Neuronal stem cell (in vitro differentiated cells): ENCODE data around the gene MTHFSD.

ENCODE experiments used
- DNase-seq: peaks from one replicate; pipeline ENCODE4 v3.0.0-alpha.2; 2013; ENCODE audit warnings: low spot score
- H2AFZ ChIP-seq: one replicate; pipeline ENCODE4 v1.6.1; 2013; ENCODE audit warnings: mild to moderate bottlenecking, low read length, inconsistent platforms
- H2AK5ac ChIP-seq: 2 replicates; pipeline ENCODE4 v1.6.1; 2013; ENCODE audit warnings: low read depth, mild to moderate bottlenecking, inconsistent platforms, low read length, moderate library complexity, mixed read lengths
- H2BK120ac ChIP-seq: 2 replicates; pipeline ENCODE4 v1.6.1; 2013; ENCODE audit warnings: low read depth, mild to moderate bottlenecking, inconsistent platforms, low read length, moderate library complexity, mixed read lengths
- H2BK12ac ChIP-seq: one replicate; pipeline ENCODE4 v1.6.1; 2013; ENCODE audit warnings: low read length, inconsistent platforms
- H2BK15ac ChIP-seq: 2 replicates; pipeline ENCODE4 v1.6.1; 2013; ENCODE audit warnings: mild to moderate bottlenecking, low read length, inconsistent platforms, mixed read lengths
- H2BK5ac ChIP-seq: one replicate; pipeline ENCODE4 v1.6.1; 2013; ENCODE audit warnings: inconsistent platforms, mild to moderate bottlenecking, low read length, moderate library complexity
- H3K14ac ChIP-seq: one replicate; pipeline ENCODE4 v1.6.1; 2013; ENCODE audit warnings: low read length, inconsistent platforms
- H3K18ac ChIP-seq: 2 replicates; pipeline ENCODE4 v1.6.1; 2013; ENCODE audit warnings: low read length, inconsistent platforms
- H3K23ac ChIP-seq: 2 replicates; pipeline ENCODE4 v1.6.1; 2013; ENCODE audit warnings: low read depth, mild to moderate bottlenecking, mixed read lengths, low read length, inconsistent platforms; ENCODE audit not compliant: poor library complexity
- H3K27ac ChIP-seq: replicated peaks from 3 replicates; pipeline ENCODE4 v1.5.1; 2013; ENCODE audit warnings: low read length, inconsistent platforms
- H3K27me3 ChIP-seq, 3 experiments: 2 replicates each; pipeline ENCODE4 v1.6.1; 2013; ENCODE audit warnings: low read length in 3 of 3, mild to moderate bottlenecking in 2 of 3, inconsistent platforms in 1 of 3, low read depth in 1 of 3, mixed read lengths in 1 of 3, moderate library complexity in 1 of 3; ENCODE audit not compliant: control insufficient read depth in 3 of 3, insufficient read depth in 3 of 3
- H3K36me3 ChIP-seq, 2 donors: replicated peaks in 1 of 2; 2 replicates each; pipeline ENCODE4 v1.6.1; 2013; ENCODE audit warnings: low read length in 2 of 2; ENCODE audit not compliant: control insufficient read depth in 2 of 2, insufficient read depth in 2 of 2
- H3K4ac ChIP-seq: 2 replicates; pipeline ENCODE4 v1.6.1; 2013; ENCODE audit warnings: inconsistent platforms, mild to moderate bottlenecking, low read length, moderate library complexity
- H3K4me1 ChIP-seq, 2 donors: 1 replicate in 1 of 2; 2 replicates in 1 of 2; pipeline ENCODE4 v1.6.1; 2013; ENCODE audit warnings: low read length in 2 of 2, low read depth in 1 of 2; ENCODE audit not compliant: control insufficient read depth in 2 of 2, insufficient read depth in 1 of 2
- H3K4me2 ChIP-seq: one replicate; pipeline ENCODE4 v1.6.1; 2013; ENCODE audit warnings: mild to moderate bottlenecking, low read length, inconsistent platforms; ENCODE audit not compliant: insufficient read depth, poor library complexity, severe bottlenecking
- H3K4me3 ChIP-seq, 2 donors: 2 replicates each; pipeline ENCODE4 v1.5.1; 2013; ENCODE audit warnings: low read length in 2 of 2, mild to moderate bottlenecking in 2 of 2, inconsistent platforms in 1 of 2, moderate library complexity in 1 of 2
- H3K79me1 ChIP-seq: one replicate; pipeline ENCODE4 v1.6.1; 2013; ENCODE audit warnings: low read depth, mild to moderate bottlenecking, inconsistent platforms, low read length, moderate library complexity
- H3K9ac ChIP-seq: one replicate; pipeline ENCODE4 v1.6.1; 2013; ENCODE audit warnings: mild to moderate bottlenecking, low read depth, low read length, inconsistent platforms; ENCODE audit not compliant: poor library complexity
- H3K9me3 ChIP-seq, 2 donors: replicated peaks in 1 of 2; 2 replicates each; pipeline versions ENCODE3 to v1.6.1; 2013; ENCODE audit warnings: low read length in 2 of 2, mild to moderate bottlenecking in 2 of 2, inconsistent platforms in 1 of 2, low read depth in 1 of 2, mixed read lengths in 1 of 2, moderate library complexity in 1 of 2; ENCODE audit not compliant: control insufficient read depth in 2 of 2, insufficient read depth in 1 of 2
- H4K8ac ChIP-seq: one replicate; pipeline ENCODE4 v1.6.1; 2013; ENCODE audit warnings: low read depth, mild to moderate bottlenecking, inconsistent platforms, low read length, moderate library complexity
- H4K91ac ChIP-seq: one replicate; pipeline ENCODE4 v1.6.1; 2013; ENCODE audit warnings: low read length, low read depth, mild to moderate bottlenecking, inconsistent platforms; ENCODE audit not compliant: poor library complexity
- WGBS, 2 donors: extraction: QIAGEN DNeasy Blood & Tissue Kit; methylation state at CpG; one replicate each; pipeline ENCODE4 v1.1.7; 2013; ENCODE audit warnings: missing lambda C conversion rate in 2 of 2, mixed read lengths in 1 of 2; ENCODE audit not compliant: insufficient read length in 2 of 2, insufficient replicate concordance in 1 of 2; ENCODE audit errors: extremely low coverage in 2 of 2; 5-methylcytosine and 5-hydroxymethylcytosine counted together

The MTHFSD gene

GRCh38 chr16:86531191-86531545, 23.9 kb downstream of the MTHFSD start:
- H2BK120ac ChIP-seq, result no peak overlapping the region
- H3K14ac ChIP-seq, result no peak overlapping the region

DNA sequence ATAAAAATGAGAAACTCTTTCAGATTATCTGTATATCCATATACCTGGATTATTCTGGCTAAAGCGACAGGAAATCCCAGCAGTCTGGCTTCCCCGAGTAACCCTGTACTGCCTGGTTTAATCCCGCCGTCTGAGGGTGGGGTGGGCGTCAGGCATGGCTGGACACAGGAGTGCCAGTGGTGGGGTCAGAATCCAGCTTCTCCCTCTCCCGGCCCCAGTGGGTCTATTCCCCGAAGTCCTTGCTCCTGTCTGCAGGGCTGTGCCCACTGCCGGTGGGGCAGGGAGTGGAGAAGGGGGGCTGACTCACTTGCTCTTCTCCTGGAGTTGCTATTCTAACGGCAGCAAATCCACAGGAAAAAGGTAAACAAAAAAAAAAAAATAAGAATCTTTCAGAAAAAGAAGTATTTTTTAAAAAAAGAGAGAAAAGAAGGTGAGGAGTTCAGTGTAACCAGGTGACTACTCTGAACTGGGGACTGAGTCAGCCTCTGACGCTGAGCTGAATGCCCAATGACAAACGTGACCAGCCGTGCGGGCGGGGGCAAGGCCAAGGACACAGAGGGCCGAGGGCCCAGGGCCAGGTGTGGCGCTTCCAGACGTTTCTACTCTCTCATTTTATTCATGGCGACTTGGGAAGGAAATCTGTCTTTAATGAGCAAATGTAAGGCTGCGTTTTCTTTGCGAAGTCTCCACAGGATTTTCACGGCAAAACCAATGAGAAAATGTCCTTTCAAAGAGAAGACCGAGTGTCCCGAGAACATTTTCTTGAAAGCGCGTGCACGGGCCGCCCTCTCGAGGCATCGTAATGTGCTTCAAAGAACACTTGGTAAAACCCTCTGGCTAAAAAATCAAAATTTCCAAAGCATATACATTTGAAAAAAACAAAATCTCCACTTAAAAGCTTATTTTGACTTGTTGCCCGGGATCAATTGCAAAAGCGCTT, 24.5 kb downstream of the MTHFSD start:
- no peaks in the 10 kb centered on the region for H3K4me1 ChIP-seq
- H2BK12ac ChIP-seq, result no peak overlapping the region
- no peak for DNase-seq
- H2AK5ac ChIP-seq, result no peak overlapping the region
- H3K36me3 ChIP-seq, result peaks cover 5 to 7% of the 10 kb centered on the region in 2 donors
- no peaks in the 10 kb centered on the region for H3K27me3 ChIP-seq
- H2AFZ ChIP-seq, result no peak overlapping the region
- no peak overlapping the region for H2BK15ac ChIP-seq
- peaks cover 0 to 7% of the 10 kb centered on the region in 2 donors for H3K9me3 ChIP-seq
- H4K91ac ChIP-seq, result no peak overlapping the region
- no peak overlapping the region for H2BK5ac ChIP-seq
- no peak overlapping the region for H4K8ac ChIP-seq
- H3K18ac ChIP-seq, result no peak overlapping the region
- no peak overlapping the region for H3K4me2 ChIP-seq
- H3K4ac ChIP-seq, result no peak overlapping the region
- no peak overlapping the region for H2BK120ac ChIP-seq
- no peak overlapping the region for H3K4me3 ChIP-seq
- no peak overlapping the region for H3K27ac ChIP-seq
- H3K79me1 ChIP-seq, result no peaks in the 10 kb centered on the region
- no CpG with 5 or more reads among the region's 31 CpGs for WGBS, 2 donors
- peak overlapping the region; percentile 17 for H3K14ac ChIP-seq
- no peak overlapping the region for H3K23ac ChIP-seq
- no peak overlapping the region for H3K9ac ChIP-seq

More at GRCh38 chr16:86531191-86531545, 23.9 kb downstream of the MTHFSD start:
- Histone ChIP-seq H2AFZ (no peak overlapping the region), H3K23ac (no peak overlapping the region), H3K27me3 (no peaks in the 10 kb centered on the region), H3K4me3 (no peak overlapping the region), H2BK12ac (no peak overlapping the region), H3K9ac (no peak overlapping the region), H4K8ac (no peak overlapping the region), H2BK15ac (no peak overlapping the region), H2AK5ac (no peak overlapping the region), H3K4ac (no peak overlapping the region), H3K36me3 (peaks cover 5 to 13% of the 10 kb centered on the region in 2 donors), H3K4me1 (no peaks in the 10 kb centered on the region), H3K27ac (no peak overlapping the region), H3K79me1 (no peaks in the 10 kb centered on the region), H4K91ac (no peak overlapping the region), H3K4me2 (no peak overlapping the region), H2BK5ac (no peak overlapping the region), H3K9me3 (peaks cover 0 to 7% of the 10 kb centered on the region in 2 donors), H3K18ac (no peak overlapping the region)
- DNase-seq, result no peak
- no CpG with 5 or more reads among the region's 7 CpGs for WGBS, 2 donors

DNA sequence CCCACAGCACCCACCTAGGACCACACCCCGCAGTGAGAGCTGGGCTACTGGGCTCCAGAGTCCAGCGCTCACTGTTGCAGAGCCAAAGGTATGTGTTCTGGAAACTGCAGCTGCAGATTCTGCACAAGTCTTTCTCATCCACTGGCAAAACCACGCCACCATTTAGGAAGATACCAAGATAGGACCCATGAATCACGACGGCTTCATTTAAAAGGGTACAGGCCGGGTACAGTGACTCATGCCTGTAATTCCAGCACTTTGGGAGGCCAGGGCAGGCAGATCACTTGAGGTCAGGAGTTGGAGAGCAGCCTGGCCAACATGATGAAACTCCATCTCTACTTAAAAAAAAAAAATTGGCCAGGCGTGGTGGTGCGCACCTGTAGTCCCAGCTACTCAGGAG, 25.9 kb downstream of the MTHFSD start:
- Histone ChIP-seq H3K4ac (no peak overlapping the region), H3K9ac (no peak overlapping the region), H2BK5ac (no peak overlapping the region), H3K79me1 (no peaks in the 10 kb centered on the region), H2BK12ac (no peak overlapping the region), H3K9me3 (peaks cover 0 to 7% of the 10 kb centered on the region in 2 donors), H2BK15ac (no peak overlapping the region), H3K4me2 (no peak overlapping the region), H3K18ac (no peak overlapping the region), H3K14ac (no peak overlapping the region), H3K4me3 (no peak overlapping the region), H2AK5ac (no peak overlapping the region), H3K36me3 (peaks cover 2% of the 10 kb centered on the region in 2 donors), H2BK120ac (no peak overlapping the region), H3K23ac (no peak overlapping the region), H3K27me3 (peaks cover 0 to 3% (median 0%) of the 10 kb centered on the region in 3 experiments), H4K8ac (no peak overlapping the region), H3K27ac (no peak overlapping the region), H3K4me1 (no peaks in the 10 kb centered on the region), H4K91ac (no peak overlapping the region), H2AFZ (no peak overlapping the region)
- DNase-seq, result no peak
- WGBS, 2 donors, result no CpG with 5 or more reads among the region's 8 CpGs

- WGBS, 2 donors, result no CpG with 5 or more reads among the region's 38 CpGs
- H3K9ac ChIP-seq, result no peak overlapping the region
These were observed 26.7 kb downstream of the MTHFSD start for GRCh38 chr16:86528061-86528929.

More at GRCh38 chr16:86528061-86528929, 26.7 kb downstream of the MTHFSD start:
- H3K9me3 ChIP-seq, result peaks cover 0 to 7% of the 10 kb centered on the region in 2 donors
- H3K4ac ChIP-seq, result no peak overlapping the region
- peaks cover 0 to 2% of the 10 kb centered on the region in 2 donors for H3K36me3 ChIP-seq
- no peak overlapping the region for H3K18ac ChIP-seq
- no peak overlapping the region for H2AFZ ChIP-seq
- no peaks in the 10 kb centered on the region for H3K79me1 ChIP-seq
- H3K4me3 ChIP-seq, result no peak overlapping the region
- no peaks in the 10 kb centered on the region for H3K4me1 ChIP-seq
- H3K23ac ChIP-seq, result peak overlapping the region; percentile 85
- H3K27me3 ChIP-seq, result peaks cover 0 to 10% (median 0%) of the 10 kb centered on the region in 3 experiments
- H3K14ac ChIP-seq, result no peak overlapping the region
- H2BK12ac ChIP-seq, result no peak overlapping the region
- H2BK15ac ChIP-seq, result no peak overlapping the region
- no peak overlapping the region for H2BK5ac ChIP-seq
- H4K91ac ChIP-seq, result no peak overlapping the region
- no peak overlapping the region for H3K27ac ChIP-seq
- H4K8ac ChIP-seq, result no peak overlapping the region
- no peak overlapping the region for H2AK5ac ChIP-seq
- no peak for DNase-seq
- no peak overlapping the region for H2BK120ac ChIP-seq
- no peak overlapping the region for H3K4me2 ChIP-seq
